ENCODE data around the gene WFDC11. TPM values are rescaled to one million over a fixed set of nuclear protein-coding genes. Genes with fewer than 3 reads are reported as not detected.
"Not testable (repeated sequence)": the region's sequence is repeated elsewhere in the genome, so short reads cannot be mapped to it uniquely, and the experiment has no call there.

WFDC11 gene
- total RNA-seq, 1 experiment from 2014 or later, result not detected

DNA sequence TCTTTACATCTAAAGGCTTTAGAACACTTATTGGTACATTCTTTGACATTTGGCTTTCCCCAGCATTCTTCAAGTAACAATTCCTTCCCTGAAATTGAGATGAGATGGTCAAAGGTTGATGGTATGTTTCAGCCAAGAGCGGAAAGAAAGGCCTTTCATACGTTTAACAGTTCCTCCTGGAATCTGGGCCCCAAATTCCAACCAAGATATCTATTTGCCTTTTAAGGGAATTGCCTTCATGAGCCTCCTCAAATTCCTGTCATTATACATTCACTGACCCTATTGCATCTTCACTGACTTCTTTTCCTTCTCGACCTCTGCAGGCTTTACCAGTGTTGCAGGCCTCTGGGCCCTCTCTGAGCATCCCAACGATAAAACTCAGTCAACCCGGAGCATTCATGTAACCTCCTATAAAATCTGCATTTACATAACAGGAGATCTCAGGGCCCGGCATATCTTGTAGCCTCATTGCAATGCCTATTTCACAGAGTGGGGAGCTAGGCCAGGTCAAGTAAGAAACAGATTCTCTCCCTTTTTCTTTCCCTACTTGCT, 20.7 kb downstream of the WFDC11 start (continued):
- TF ChIP-seq, protein P1, sequence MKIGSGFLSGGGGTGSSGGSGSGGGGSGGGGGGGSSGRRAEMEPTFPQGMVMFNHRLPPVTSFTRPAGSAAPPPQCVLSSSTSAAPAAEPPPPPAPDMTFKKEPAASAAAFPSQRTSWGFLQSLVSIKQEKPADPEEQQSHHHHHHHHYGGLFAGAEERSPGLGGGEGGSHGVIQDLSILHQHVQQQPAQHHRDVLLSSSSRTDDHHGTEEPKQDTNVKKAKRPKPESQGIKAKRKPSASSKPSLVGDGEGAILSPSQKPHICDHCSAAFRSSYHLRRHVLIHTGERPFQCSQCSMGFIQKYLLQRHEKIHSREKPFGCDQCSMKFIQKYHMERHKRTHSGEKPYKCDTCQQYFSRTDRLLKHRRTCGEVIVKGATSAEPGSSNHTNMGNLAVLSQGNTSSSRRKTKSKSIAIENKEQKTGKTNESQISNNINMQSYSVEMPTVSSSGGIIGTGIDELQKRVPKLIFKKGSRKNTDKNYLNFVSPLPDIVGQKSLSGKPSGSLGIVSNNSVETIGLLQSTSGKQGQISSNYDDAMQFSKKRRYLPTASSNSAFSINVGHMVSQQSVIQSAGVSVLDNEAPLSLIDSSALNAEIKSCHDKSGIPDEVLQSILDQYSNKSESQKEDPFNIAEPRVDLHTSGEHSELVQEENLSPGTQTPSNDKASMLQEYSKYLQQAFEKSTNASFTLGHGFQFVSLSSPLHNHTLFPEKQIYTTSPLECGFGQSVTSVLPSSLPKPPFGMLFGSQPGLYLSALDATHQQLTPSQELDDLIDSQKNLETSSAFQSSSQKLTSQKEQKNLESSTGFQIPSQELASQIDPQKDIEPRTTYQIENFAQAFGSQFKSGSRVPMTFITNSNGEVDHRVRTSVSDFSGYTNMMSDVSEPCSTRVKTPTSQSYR (CRISPR knock-in tag; IDR thresholded peaks at IDR 0.05), result no peak
- TF ChIP-seq HMGA2 (CRISPR knock-in tag; IDR thresholded peaks at IDR 0.05), result no peak
- no peak for TF ChIP-seq ZNF317 (CRISPR knock-in tag; IDR thresholded peaks at IDR 0.05; ENCODE audit: borderline replicate concordance, low read depth)
- TF ChIP-seq, protein P2, sequence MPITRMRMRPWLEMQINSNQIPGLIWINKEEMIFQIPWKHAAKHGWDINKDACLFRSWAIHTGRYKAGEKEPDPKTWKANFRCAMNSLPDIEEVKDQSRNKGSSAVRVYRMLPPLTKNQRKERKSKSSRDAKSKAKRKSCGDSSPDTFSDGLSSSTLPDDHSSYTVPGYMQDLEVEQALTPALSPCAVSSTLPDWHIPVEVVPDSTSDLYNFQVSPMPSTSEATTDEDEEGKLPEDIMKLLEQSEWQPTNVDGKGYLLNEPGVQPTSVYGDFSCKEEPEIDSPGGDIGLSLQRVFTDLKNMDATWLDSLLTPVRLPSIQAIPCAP (CRISPR knock-in tag; IDR thresholded peaks at IDR 0.05), result no peak
- no peak for TF ChIP-seq SP1 (CRISPR knock-in tag; conservative IDR thresholded peaks at IDR 0.05)
- TF ChIP-seq MXD4 (CRISPR knock-in tag; IDR thresholded peaks at IDR 0.05; ENCODE audit: borderline replicate concordance), result no peak
- TF ChIP-seq NFYB (CRISPR knock-in tag; conservative IDR thresholded peaks at IDR 0.05; ENCODE audit: low read depth), result no peak

DNA sequence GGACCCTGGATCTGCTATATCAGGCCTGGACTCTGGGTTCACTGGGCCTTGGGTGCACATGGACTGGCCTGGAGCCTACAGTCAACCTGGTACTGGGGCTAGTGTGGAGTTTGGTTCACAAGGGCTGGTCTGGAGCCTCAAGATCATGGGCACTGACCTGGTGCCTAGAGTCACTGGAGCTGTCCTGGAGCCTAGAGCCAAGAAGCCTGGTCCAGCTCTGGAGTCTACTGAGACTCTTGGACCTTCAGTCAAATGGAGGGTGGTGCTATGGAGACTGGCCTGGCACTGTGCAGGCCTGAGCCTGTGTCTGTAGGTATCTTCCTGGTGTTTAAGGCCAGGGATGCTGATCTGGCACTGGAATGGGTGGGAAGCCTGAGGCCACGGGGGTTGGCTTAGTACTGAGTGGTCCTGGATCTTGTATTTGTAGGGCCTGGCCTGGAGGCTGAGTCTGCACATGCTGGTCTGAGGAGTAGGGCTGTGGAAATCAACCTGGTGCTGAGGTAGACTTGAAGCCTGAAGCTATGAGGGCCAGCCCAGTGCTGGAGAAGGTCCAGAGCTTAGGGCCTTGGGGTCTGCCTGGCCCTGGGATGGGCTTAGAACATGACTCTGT, 22.5 kb downstream of the WFDC11 start:
- 0 out of 2 replicates have a peak, but pooled peaks have one; percentile 22 for TF ChIP-seq JUN (CRISPR knock-in tag; IDR thresholded peaks at IDR 0.05)
- TF ChIP-seq ZBTB21 (CRISPR knock-in tag; IDR thresholded peaks at IDR 0.05; ENCODE audit: borderline replicate concordance), result no peak
- TF ChIP-seq ZNF219 (CRISPR knock-in tag; IDR thresholded peaks at IDR 0.05; ENCODE audit: borderline replicate concordance), result no peak
- peaks cover 33% of the 10 kb centered on the region for H3K36me3 Mint-ChIP-seq
- POLR2A ChIA-PET, result no interaction called here
- H3K27me3 Mint-ChIP-seq (ENCODE audit: low read depth), result no peaks in the 10 kb centered on the region
- ATAC-seq, result no peak
- H3K9me3 Mint-ChIP-seq, result peaks cover 33% of the 10 kb centered on the region
- no peak overlapping the region for H3K4me3 Mint-ChIP-seq
- CTCF ChIA-PET, result interaction anchor here (1.0 kb wide), 1 partner anchor 18 kb away, joined by 3 read pairs; the partner anchor contains the start of gene WFDC10A
- no peak overlapping the region for H3K27ac Mint-ChIP-seq
- H3K4me1 Mint-ChIP-seq, result peaks cover 10% of the 10 kb centered on the region
- DNase-seq (ENCODE audit: low spot score), result no peak

DNA sequence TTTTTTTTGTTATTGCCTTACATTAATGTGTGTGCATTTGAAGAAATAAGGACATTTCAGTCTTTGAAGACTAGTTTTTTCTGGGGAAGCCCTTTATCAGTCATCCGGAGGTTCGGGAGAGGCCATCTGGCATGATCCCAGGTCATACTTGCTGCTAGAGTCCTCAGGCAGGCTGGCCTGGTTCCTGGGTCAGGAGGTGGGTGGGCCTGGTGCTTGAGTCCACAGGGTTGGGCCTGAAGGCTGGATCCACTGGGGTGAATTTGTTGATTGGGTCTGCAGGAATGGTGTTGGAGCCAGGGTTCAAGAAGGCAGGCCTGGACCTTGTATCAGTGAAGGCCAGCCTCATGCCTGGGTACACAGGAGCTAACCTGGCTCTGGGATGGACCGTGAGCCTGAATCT, 23.2 kb downstream of the WFDC11 start:
- POLR2A ChIA-PET, result no interaction called here
- ATAC-seq (no peak), DNase-seq (ENCODE audit: low spot score) (no peak)
- Mint-ChIP-seq H3K27ac (no peak overlapping the region), H3K36me3 (peaks cover 27% of the 10 kb centered on the region), H3K9me3 (peaks cover 26% of the 10 kb centered on the region), H3K4me1 (peaks cover 10% of the 10 kb centered on the region), H3K4me3 (no peak overlapping the region), H3K27me3 (ENCODE audit: low read depth) (no peaks in the 10 kb centered on the region)
- CTCF ChIA-PET, result no interaction called here
- TF ChIP-seq ETV6 (CRISPR knock-in tag; IDR thresholded peaks at IDR 0.05) (no peak), ZNF263 (CRISPR knock-in tag; IDR thresholded peaks at IDR 0.05; ENCODE audit: low read depth) (no peak), GABPB1 (CRISPR knock-in tag; IDR thresholded peaks at IDR 0.05) (no peak), CREB1 (CRISPR knock-in tag; IDR thresholded peaks at IDR 0.05) (no peak)
- TF ChIP-seq, protein P3, sequence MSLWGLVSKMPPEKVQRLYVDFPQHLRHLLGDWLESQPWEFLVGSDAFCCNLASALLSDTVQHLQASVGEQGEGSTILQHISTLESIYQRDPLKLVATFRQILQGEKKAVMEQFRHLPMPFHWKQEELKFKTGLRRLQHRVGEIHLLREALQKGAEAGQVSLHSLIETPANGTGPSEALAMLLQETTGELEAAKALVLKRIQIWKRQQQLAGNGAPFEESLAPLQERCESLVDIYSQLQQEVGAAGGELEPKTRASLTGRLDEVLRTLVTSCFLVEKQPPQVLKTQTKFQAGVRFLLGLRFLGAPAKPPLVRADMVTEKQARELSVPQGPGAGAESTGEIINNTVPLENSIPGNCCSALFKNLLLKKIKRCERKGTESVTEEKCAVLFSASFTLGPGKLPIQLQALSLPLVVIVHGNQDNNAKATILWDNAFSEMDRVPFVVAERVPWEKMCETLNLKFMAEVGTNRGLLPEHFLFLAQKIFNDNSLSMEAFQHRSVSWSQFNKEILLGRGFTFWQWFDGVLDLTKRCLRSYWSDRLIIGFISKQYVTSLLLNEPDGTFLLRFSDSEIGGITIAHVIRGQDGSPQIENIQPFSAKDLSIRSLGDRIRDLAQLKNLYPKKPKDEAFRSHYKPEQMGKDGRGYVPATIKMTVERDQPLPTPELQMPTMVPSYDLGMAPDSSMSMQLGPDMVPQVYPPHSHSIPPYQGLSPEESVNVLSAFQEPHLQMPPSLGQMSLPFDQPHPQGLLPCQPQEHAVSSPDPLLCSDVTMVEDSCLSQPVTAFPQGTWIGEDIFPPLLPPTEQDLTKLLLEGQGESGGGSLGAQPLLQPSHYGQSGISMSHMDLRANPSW (CRISPR knock-in tag; conservative IDR thresholded peaks at IDR 0.05; ENCODE audit: low read depth), result no peak
- TF ChIP-seq, protein P4, sequence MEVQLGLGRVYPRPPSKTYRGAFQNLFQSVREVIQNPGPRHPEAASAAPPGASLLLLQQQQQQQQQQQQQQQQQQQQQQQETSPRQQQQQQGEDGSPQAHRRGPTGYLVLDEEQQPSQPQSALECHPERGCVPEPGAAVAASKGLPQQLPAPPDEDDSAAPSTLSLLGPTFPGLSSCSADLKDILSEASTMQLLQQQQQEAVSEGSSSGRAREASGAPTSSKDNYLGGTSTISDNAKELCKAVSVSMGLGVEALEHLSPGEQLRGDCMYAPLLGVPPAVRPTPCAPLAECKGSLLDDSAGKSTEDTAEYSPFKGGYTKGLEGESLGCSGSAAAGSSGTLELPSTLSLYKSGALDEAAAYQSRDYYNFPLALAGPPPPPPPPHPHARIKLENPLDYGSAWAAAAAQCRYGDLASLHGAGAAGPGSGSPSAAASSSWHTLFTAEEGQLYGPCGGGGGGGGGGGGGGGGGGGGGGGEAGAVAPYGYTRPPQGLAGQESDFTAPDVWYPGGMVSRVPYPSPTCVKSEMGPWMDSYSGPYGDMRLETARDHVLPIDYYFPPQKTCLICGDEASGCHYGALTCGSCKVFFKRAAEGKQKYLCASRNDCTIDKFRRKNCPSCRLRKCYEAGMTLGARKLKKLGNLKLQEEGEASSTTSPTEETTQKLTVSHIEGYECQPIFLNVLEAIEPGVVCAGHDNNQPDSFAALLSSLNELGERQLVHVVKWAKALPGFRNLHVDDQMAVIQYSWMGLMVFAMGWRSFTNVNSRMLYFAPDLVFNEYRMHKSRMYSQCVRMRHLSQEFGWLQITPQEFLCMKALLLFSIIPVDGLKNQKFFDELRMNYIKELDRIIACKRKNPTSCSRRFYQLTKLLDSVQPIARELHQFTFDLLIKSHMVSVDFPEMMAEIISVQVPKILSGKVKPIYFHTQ (CRISPR knock-in tag; IDR thresholded peaks at IDR 0.05), result no peak
- TF ChIP-seq, protein P5, sequence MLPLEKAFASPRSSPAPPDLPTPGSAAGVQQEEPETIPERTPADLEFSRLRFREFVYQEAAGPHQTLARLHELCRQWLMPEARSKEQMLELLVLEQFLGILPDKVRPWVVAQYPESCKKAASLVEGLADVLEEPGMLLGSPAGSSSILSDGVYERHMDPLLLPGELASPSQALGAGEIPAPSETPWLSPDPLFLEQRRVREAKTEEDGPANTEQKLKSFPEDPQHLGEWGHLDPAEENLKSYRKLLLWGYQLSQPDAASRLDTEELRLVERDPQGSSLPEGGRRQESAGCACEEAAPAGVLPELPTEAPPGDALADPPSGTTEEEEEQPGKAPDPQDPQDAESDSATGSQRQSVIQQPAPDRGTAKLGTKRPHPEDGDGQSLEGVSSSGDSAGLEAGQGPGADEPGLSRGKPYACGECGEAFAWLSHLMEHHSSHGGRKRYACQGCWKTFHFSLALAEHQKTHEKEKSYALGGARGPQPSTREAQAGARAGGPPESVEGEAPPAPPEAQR (CRISPR knock-in tag; IDR thresholded peaks at IDR 0.05), result no peak
- TF ChIP-seq, protein P6, sequence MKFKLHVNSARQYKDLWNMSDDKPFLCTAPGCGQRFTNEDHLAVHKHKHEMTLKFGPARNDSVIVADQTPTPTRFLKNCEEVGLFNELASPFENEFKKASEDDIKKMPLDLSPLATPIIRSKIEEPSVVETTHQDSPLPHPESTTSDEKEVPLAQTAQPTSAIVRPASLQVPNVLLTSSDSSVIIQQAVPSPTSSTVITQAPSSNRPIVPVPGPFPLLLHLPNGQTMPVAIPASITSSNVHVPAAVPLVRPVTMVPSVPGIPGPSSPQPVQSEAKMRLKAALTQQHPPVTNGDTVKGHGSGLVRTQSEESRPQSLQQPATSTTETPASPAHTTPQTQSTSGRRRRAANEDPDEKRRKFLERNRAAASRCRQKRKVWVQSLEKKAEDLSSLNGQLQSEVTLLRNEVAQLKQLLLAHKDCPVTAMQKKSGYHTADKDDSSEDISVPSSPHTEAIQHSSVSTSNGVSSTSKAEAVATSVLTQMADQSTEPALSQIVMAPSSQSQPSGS (CRISPR knock-in tag; IDR thresholded peaks at IDR 0.05; ENCODE audit: borderline replicate concordance, low read depth), result no peak

DNA sequence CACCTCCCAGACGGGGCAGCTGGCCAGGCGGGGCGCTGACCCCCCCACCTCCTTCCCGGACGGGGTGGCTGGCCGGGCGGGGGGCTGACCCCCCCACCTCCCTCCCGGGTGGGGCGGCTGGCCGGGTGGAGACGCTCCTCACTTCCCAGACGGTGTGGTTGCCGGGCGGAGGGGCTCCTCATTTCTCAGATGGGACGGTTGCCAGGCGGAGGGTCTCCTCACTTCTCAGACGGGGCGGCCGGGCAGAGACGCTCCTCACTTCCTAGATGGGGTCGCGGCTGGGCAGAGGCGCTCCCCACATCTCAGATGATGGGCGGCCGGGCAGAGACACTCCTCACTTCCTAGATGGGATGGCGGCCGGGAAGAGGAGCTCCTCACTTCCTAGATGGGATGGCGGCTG, 24.2 kb downstream of the WFDC11 start:
- ATAC-seq; H3K27ac Mint-ChIP-seq; DNase-seq (ENCODE audit: low spot score); POLR2A ChIA-PET; H3K27me3 Mint-ChIP-seq (ENCODE audit: low read depth); H3K4me3 Mint-ChIP-seq; CTCF ChIA-PET: not testable (repeated sequence)
- Mint-ChIP-seq H3K9me3 (peaks cover 18% of the 10 kb centered on the region), H3K36me3 (peaks cover 17% of the 10 kb centered on the region), H3K4me1 (peaks cover 10% of the 10 kb centered on the region)

All from WTC11 (cell line).